Caki2 (cell line): ENCODE measurements around the gene SLC17A9. TPM values are rescaled to one million over a fixed set of nuclear protein-coding genes. Genes with fewer than 3 reads are reported as not detected.
"Not testable (repeated sequence)": the region's sequence is repeated elsewhere in the genome, so short reads cannot be mapped to it uniquely, and the experiment has no call there.

Experiments
- DNase-seq: peaks from one replicate; pipeline ENCODE4 v3.0.0-alpha.2; 2015; ENCODE audit warnings: low read depth
- in situ Hi-C: cut with HindIII; loops from 2 replicates; pipeline ENCODE4 v1.10.0; 2016; ENCODE audit warnings: low sequenced_read_pairs, low pct_unique_long_range_greater_than_20kb, mixed read lengths
- total RNA-seq: library from RNA; depleted of rRNA; stranded (reverse); fragments of >200 nt; shearing (Covaris generic); gene quantifications from 2 replicates; pipeline ENCODE4 v1.2.3, GENCODE V29; 2014; ENCODE audit warnings: low replicate concordance

The SLC17A9 gene
- total RNA-seq, 1 experiment from 2014 or later = 5.5 TPM

- DNase-seq = no peak
- in situ Hi-C loops = no loop called here
Observed at GRCh38 chr20:62951143-62951895, 1.2 kb upstream of the SLC17A9 start.

- in situ Hi-C loops = no loop called here
- no peak for DNase-seq
Observed at GRCh38 chr20:62951896-62952372, 575 bp upstream of the SLC17A9 start.

- in situ Hi-C loops = no loop called here
- no peak for DNase-seq
Observed at GRCh38 chr20:62952968-62953838, 694 bp downstream of the SLC17A9 start.

GRCh38 chr20:62953839-62954703, 1.6 kb downstream of the SLC17A9 start:
- no peak for DNase-seq
- in situ Hi-C loops = no loop called here

GRCh38 chr20:62955519-62956386, 3.2 kb downstream of the SLC17A9 start:
- DNase-seq = no peak
- in situ Hi-C loops = no loop called here

GRCh38 chr20:62956387-62957135, 4.1 kb downstream of the SLC17A9 start:
- no peak for DNase-seq
- in situ Hi-C loops = no loop called here

GRCh38 chr20:62957136-62958117, 4.9 kb downstream of the SLC17A9 start:
- in situ Hi-C loops = no loop called here
- DNase-seq = no peak

- DNase-seq = no peak
Observed at GRCh38 chr20:62958388-62959100, 6.0 kb downstream of the SLC17A9 start.

GRCh38 chr20:62959101-62959971, 6.8 kb downstream of the SLC17A9 start:
- DNase-seq = no peak
- in situ Hi-C loops = no loop called here

More at GRCh38 chr20:62958388-62959100, 6.0 kb downstream of the SLC17A9 start:
- in situ Hi-C loops = no loop called here

- in situ Hi-C loops = no loop called here
- DNase-seq = no peak
Observed at GRCh38 chr20:62959998-62960436, 7.5 kb downstream of the SLC17A9 start.

- DNase-seq, in situ Hi-C loops: not testable (repeated sequence)
Observed at GRCh38 chr20:62960446-62961309, 8.2 kb downstream of the SLC17A9 start.

GRCh38 chr20:62961310-62961783, 8.8 kb downstream of the SLC17A9 start:
- in situ Hi-C loops = no loop called here

GRCh38 chr20:62961799-62962198, 9.3 kb downstream of the SLC17A9 start:
- in situ Hi-C loops = no loop called here
- no peak for DNase-seq

More at GRCh38 chr20:62961310-62961783, 8.8 kb downstream of the SLC17A9 start:
- DNase-seq = no peak
